Subcutaneous abdominal adipose tissue (tissue), 5 donors: ENCODE data around the gene VTI1A.

Experiments
- H3K27ac ChIP-seq: one replicate; pipeline ENCODE4 v1.7.0; 2013; ENCODE audit warnings: low read depth, mild to moderate bottlenecking, inconsistent platforms, low read length, moderate library complexity
- H3K27me3 ChIP-seq, 5 donors: one replicate each; pipeline ENCODE4 v1.7.0; 2013; ENCODE audit warnings: low read length in 5 of 5, inconsistent platforms in 1 of 5; ENCODE audit not compliant: control insufficient read depth in 5 of 5, insufficient read depth in 4 of 5
- H3K36me3 ChIP-seq, 5 donors: one replicate each; pipeline ENCODE4 v1.7.0; 2013; ENCODE audit warnings: low read length in 5 of 5; ENCODE audit not compliant: control insufficient read depth in 5 of 5, insufficient read depth in 5 of 5
- H3K4me1 ChIP-seq, 5 donors: one replicate each; pipeline ENCODE4 v1.7.0; 2013; ENCODE audit warnings: low read length in 5 of 5, mild to moderate bottlenecking in 3 of 5, moderate library complexity in 1 of 5; ENCODE audit not compliant: control insufficient read depth in 5 of 5, insufficient read depth in 5 of 5
- H3K4me3 ChIP-seq, 5 donors: one replicate each; pipeline ENCODE4 v1.7.0; 2013; ENCODE audit warnings: low read length in 5 of 5, low read depth in 1 of 5
- H3K9ac ChIP-seq, 5 donors: one replicate each; pipeline ENCODE4 v1.7.0; 2013; ENCODE audit warnings: low read length in 5 of 5, mild to moderate bottlenecking in 4 of 5, moderate library complexity in 3 of 5
- H3K9me3 ChIP-seq, 5 donors: one replicate each; pipeline ENCODE4 v1.7.0; 2013; ENCODE audit warnings: low read length in 5 of 5; ENCODE audit not compliant: control insufficient read depth in 5 of 5
- donor health status: healthy.
- donor health status: healthy.
- donor health status: healthy.
- donor health status: healthy.
- donor health status: healthy.

Gene VTI1A

GRCh38 chr10:112637901-112638300, 190.9 kb downstream of the VTI1A start:
- H3K9me3 ChIP-seq = no peaks in the 10 kb centered on the region
- H3K9ac ChIP-seq = no peak overlapping the region
- no peaks in the 10 kb centered on the region for H3K4me1 ChIP-seq
- H3K27me3 ChIP-seq = no peaks in the 10 kb centered on the region
- H3K4me3 ChIP-seq = no peak overlapping the region
- H3K27ac ChIP-seq = no peak overlapping the region
- H3K36me3 ChIP-seq = no peaks in the 10 kb centered on the region

GRCh38 chr10:112639298-112639697, 192.3 kb downstream of the VTI1A start:
- no peaks in the 10 kb centered on the region for H3K27me3 ChIP-seq
- H3K36me3 ChIP-seq = no peaks in the 10 kb centered on the region
- H3K4me3 ChIP-seq = no peak overlapping the region
- no peak overlapping the region for H3K27ac ChIP-seq
- H3K4me1 ChIP-seq = no peaks in the 10 kb centered on the region
- H3K9me3 ChIP-seq = no peaks in the 10 kb centered on the region
- no peak overlapping the region for H3K9ac ChIP-seq

- H3K4me1 ChIP-seq = no peaks in the 10 kb centered on the region
- no peaks in the 10 kb centered on the region for H3K36me3 ChIP-seq
- no peaks in the 10 kb centered on the region for H3K27me3 ChIP-seq
- no peak overlapping the region for H3K27ac ChIP-seq
- H3K9ac ChIP-seq = no peak overlapping the region
- no peak overlapping the region for H3K4me3 ChIP-seq
- H3K9me3 ChIP-seq = no peaks in the 10 kb centered on the region
These were observed 193.6 kb downstream of the VTI1A start for GRCh38 chr10:112640638-112641037.

GRCh38 chr10:112643600-112644264, 196.7 kb downstream of the VTI1A start:
- H3K27me3 ChIP-seq = no peaks in the 10 kb centered on the region
- H3K36me3 ChIP-seq = no peaks in the 10 kb centered on the region
- H3K9ac ChIP-seq = no peak overlapping the region
- H3K4me3 ChIP-seq = no peak overlapping the region
- H3K4me1 ChIP-seq = no peaks in the 10 kb centered on the region
- no peak overlapping the region for H3K27ac ChIP-seq
- H3K9me3 ChIP-seq = no peaks in the 10 kb centered on the region

- Histone ChIP-seq H3K36me3 (no peaks in the 10 kb centered on the region), H3K27ac (no peak overlapping the region), H3K9me3 (no peaks in the 10 kb centered on the region)
These were observed 197.2 kb downstream of the VTI1A start for GRCh38 chr10:112644265-112644645.

GRCh38 chr10:112649006-112649821, 202.2 kb downstream of the VTI1A start:
- Histone ChIP-seq H3K4me3 (no peak overlapping the region), H3K9ac (no peak overlapping the region), H3K27me3 (no peaks in the 10 kb centered on the region), H3K27ac (no peak overlapping the region), H3K36me3 (no peaks in the 10 kb centered on the region), H3K9me3 (no peaks in the 10 kb centered on the region), H3K4me1 (no peaks in the 10 kb centered on the region)

More at GRCh38 chr10:112644265-112644645, 197.2 kb downstream of the VTI1A start:
- Histone ChIP-seq H3K4me1 (no peaks in the 10 kb centered on the region), H3K27me3 (no peaks in the 10 kb centered on the region), H3K4me3 (no peak overlapping the region), H3K9ac (no peak overlapping the region)

- H3K4me1 ChIP-seq = no peaks in the 10 kb centered on the region
These were observed 202.8 kb downstream of the VTI1A start for GRCh38 chr10:112649822-112650152.

GRCh38 chr10:112650588-112651030, 203.6 kb downstream of the VTI1A start:
- Histone ChIP-seq H3K36me3 (no peaks in the 10 kb centered on the region), H3K4me3 (no peak overlapping the region), H3K27ac (no peak overlapping the region), H3K9ac (no peak overlapping the region), H3K27me3 (no peaks in the 10 kb centered on the region), H3K9me3 (no peaks in the 10 kb centered on the region), H3K4me1 (no peaks in the 10 kb centered on the region)

More at GRCh38 chr10:112649822-112650152, 202.8 kb downstream of the VTI1A start:
- H3K9ac ChIP-seq = no peak overlapping the region
- no peak overlapping the region for H3K4me3 ChIP-seq
- H3K36me3 ChIP-seq = no peaks in the 10 kb centered on the region
- H3K9me3 ChIP-seq = no peaks in the 10 kb centered on the region
- H3K27ac ChIP-seq = no peak overlapping the region
- no peaks in the 10 kb centered on the region for H3K27me3 ChIP-seq

- H3K36me3 ChIP-seq = no peaks in the 10 kb centered on the region
- no peak overlapping the region for H3K4me3 ChIP-seq
- no peak overlapping the region for H3K9ac ChIP-seq
- H3K4me1 ChIP-seq = no peaks in the 10 kb centered on the region
- no peak overlapping the region for H3K27ac ChIP-seq
- H3K27me3 ChIP-seq = no peaks in the 10 kb centered on the region
- no peaks in the 10 kb centered on the region for H3K9me3 ChIP-seq
These were observed 206.2 kb downstream of the VTI1A start for GRCh38 chr10:112653215-112653614.

GRCh38 chr10:112653851-112654250, 206.8 kb downstream of the VTI1A start:
- Histone ChIP-seq H3K9ac (no peak overlapping the region), H3K9me3 (no peaks in the 10 kb centered on the region), H3K4me3 (no peak overlapping the region), H3K36me3 (no peaks in the 10 kb centered on the region), H3K27ac (no peak overlapping the region), H3K4me1 (no peaks in the 10 kb centered on the region), H3K27me3 (no peaks in the 10 kb centered on the region)
